Spleen (tissue), 11 donors: ENCODE data around the gene TEX30. TPM values are rescaled to one million over a fixed set of nuclear protein-coding genes. Genes with fewer than 3 reads are reported as not detected.
A peak's percentile ranks its signal among the peaks of the same experiment; 100 is the strongest.

Experiments used
- DNase-seq: peaks from one replicate; pipeline ENCODE4 v3.0.0-alpha.2; 2020
- H3K27ac ChIP-seq, 8 donors: fragments of 200-600 bp; sonication (generic) in 7 of 8; 1 replicate in 4 of 8; 2 replicates in 4 of 8; pipeline versions ENCODE4 v1.5.0 to v1.8.0; 2016 to 2021; ENCODE audit warnings: inconsistent platforms in 4 of 8, mild to moderate bottlenecking in 4 of 8, moderate library complexity in 1 of 8
- H3K27me3 ChIP-seq, 7 donors: fragments of 200-600 bp; sonication (generic) in 6 of 7; replicated peaks in 1 of 7; 1 replicate in 4 of 7; 2 replicates in 3 of 7; pipeline versions ENCODE4 v1.5.0 to v1.8.0; 2016 to 2021; ENCODE audit warnings: inconsistent platforms in 3 of 7, mild to moderate bottlenecking in 1 of 7
- H3K36me3 ChIP-seq, 6 donors: fragments of 200-600 bp; sonication (generic) in 5 of 6; 1 replicate in 4 of 6; 2 replicates in 2 of 6; pipeline versions ENCODE4 v1.5.0 to v1.8.0; 2016 to 2021; ENCODE audit warnings: inconsistent platforms in 2 of 6
- H3K4me1 ChIP-seq, 6 donors: fragments of 200-600 bp; sonication (generic) in 5 of 6; 1 replicate in 3 of 6; 2 replicates in 3 of 6; pipeline versions ENCODE4 v1.5.0 to v1.8.0; 2016 to 2021; ENCODE audit warnings: inconsistent platforms in 3 of 6
- H3K4me3 ChIP-seq, 8 donors: fragments of 200-600 bp; sonication (generic) in 7 of 8; 1 replicate in 4 of 8; 2 replicates in 4 of 8; pipeline versions ENCODE4 v1.5.0 to v1.8.0; 2016 to 2021; ENCODE audit warnings: inconsistent platforms in 4 of 8, mild to moderate bottlenecking in 4 of 8, moderate library complexity in 2 of 8
- H3K9me3 ChIP-seq, 8 donors: fragments of 200-600 bp; sonication (generic) in 7 of 8; 1 replicate in 4 of 8; 2 replicates in 4 of 8; pipeline versions ENCODE4 v1.5.0 to v1.8.0; 2016 to 2021; ENCODE audit warnings: inconsistent platforms in 4 of 8
- CTCF ChIP-seq, 11 experiments: fragments of 200-600 bp in 7 of 11; fragments of 450-650 bp in 4 of 11; sonication (generic) in 4 of 11; IDR thresholded peaks in 8 of 11; conservative IDR thresholded peaks in 3 of 11; 1 replicate in 7 of 11; 2 replicates in 4 of 11; pipeline versions ENCODE4 v1.4.0 to v1.8.0; 2016 to 2021; ENCODE audit warnings: antibody characterized with exemption in 11 of 11, inconsistent platforms in 4 of 11, mild to moderate bottlenecking in 1 of 11
- POLR2A ChIP-seq, 3 donors: fragments of 450-650 bp; IDR thresholded peaks; one replicate each; pipeline ENCODE4 v1.5.1; 2017; ENCODE audit warnings: antibody characterized with exemption in 3 of 3, mild to moderate bottlenecking in 1 of 3
- POLR2AphosphoS5 ChIP-seq, 3 donors: sonication (generic); formaldehyde crosslinking; IDR thresholded peaks; one replicate each; pipeline ENCODE4 v1.5.1; 2017; ENCODE audit warnings: antibody characterized with exemption in 3 of 3
- WGBS, 5 donors: extraction: QIAGEN DNeasy Blood & Tissue Kit in 3 of 5; methylation state at CpG; one replicate each; pipeline versions ENCODE4 v1.1.5 to v1.1.7; 2013 to 2018; 5-methylcytosine and 5-hydroxymethylcytosine counted together
- intact Hi-C: fragments of 100-400 bp; cut with DNase I; formaldehyde crosslinking; loops from one replicate; pipeline ENCODE4 v1.15.0; 2023; ENCODE audit warnings: low total_unique reads
- polyA plus RNA-seq, 3 donors: library from polyadenylated mRNA; stranded (reverse); fragments of 200-250 nt; gene quantifications; one replicate each; pipeline ENCODE4 v1.2.1, GENCODE V29; 2013
- total RNA-seq, 7 donors: library from RNA; depleted of rRNA in 3 of 7; stranded (reverse); fragments of >200 nt in 3 of 7; fragmentation: NEBNext Ultra II Directional in 4 of 7; extraction: Animal tissue kit (Norgen Biotek cat#: 25700) in 4 of 7; gene quantifications; one replicate each; pipeline versions ENCODE4 v1.1.0 to v1.2.1, GENCODE V29; 2016 to 2021
- donor health status: healthy with polysubstance abuse.
- donor health status: DM: no; HTN: no; CAD: no; lungs with moderate emphysema.
- donor health status: DM: no; HTN: no; CAD: no.
- donor health status: Bipolar disorder and iron deficiency.
- donor health status: healthy.
- donor health status: DM: no; HTN: no; CAD: no.
- donor health status: DM: yes; HTN: yes; CAD: no.

Gene TEX30
- total and polyA plus RNA-seq, 10 donors: 4.4 to 11.2 (median 8.0) TPM

- H3K4me1 ChIP-seq: peaks cover 8 to 49% (median 26%) of the 10 kb centered on the region in 6 donors
- no peaks in the 10 kb centered on the region for H3K9me3 ChIP-seq
- DNase-seq: no peak
- 74 to 82% (median 77%) methylated on average over 14 of the region's 14 CpGs for WGBS, 5 donors
- no peak overlapping the region for H3K4me3 ChIP-seq
- TF ChIP-seq CTCF (IDR thresholded peaks at IDR 0.05 in 8 of 11, conservative IDR thresholded peaks at IDR 0.05 in 3 of 11) (no peak), POLR2A (IDR thresholded peaks at IDR 0.05) (no peak), POLR2AphosphoS5 (IDR thresholded peaks at IDR 0.05) (no peak)
- H3K27me3 ChIP-seq: no peaks in the 10 kb centered on the region
- intact Hi-C loops: loop anchor here (10.0 kb wide), 1 partner anchor 180 kb away; the partner anchor contains the start of gene TPP2
- H3K36me3 ChIP-seq: no peaks in the 10 kb centered on the region
- no peak overlapping the region for H3K27ac ChIP-seq
Observed at GRCh38 chr13:102774591-102775520, 1.3 kb upstream of the TEX30 start.

GRCh38 chr13:102774214-102774568, 605 bp upstream of the TEX30 start:
- peak; percentile 87 for DNase-seq
- intact Hi-C loops: loop anchor here (10.0 kb wide), 1 partner anchor 179 kb away; the partner anchor contains the start of gene TPP2
- Histone ChIP-seq H3K36me3 (no peaks in the 10 kb centered on the region), H3K27me3 (no peaks in the 10 kb centered on the region), H3K4me1 (peaks cover 8 to 43% (median 25%) of the 10 kb centered on the region in 6 donors), H3K27ac (peak overlapping the region; percentile 83 to 93 (median 89)), H3K9me3 (no peaks in the 10 kb centered on the region), H3K4me3 (peak overlapping the region; percentile 70 to 97 (median 87))
- TF ChIP-seq CTCF (IDR thresholded peaks at IDR 0.05 in 8 of 11, conservative IDR thresholded peaks at IDR 0.05 in 3 of 11) (no peak), POLR2AphosphoS5 (IDR thresholded peaks at IDR 0.05) (no peak), POLR2A (IDR thresholded peaks at IDR 0.05) (no peak)
- WGBS, 5 donors: 65 to 78% (median 71%) methylated on average over 27 of the region's 27 CpGs

GRCh38 chr13:102772042-102772425, 1.6 kb downstream of the TEX30 start:
- H3K4me1 ChIP-seq: peaks cover 8 to 37% (median 23%) of the 10 kb centered on the region in 6 donors
- H3K36me3 ChIP-seq: peaks cover 0 to 10% (median 0%) of the 10 kb centered on the region in 6 donors
- no peak for DNase-seq
- WGBS, 5 donors: 76 to 93% (median 84%) methylated on average over 16 of the region's 16 CpGs
- no peaks in the 10 kb centered on the region for H3K9me3 ChIP-seq
- TF ChIP-seq POLR2AphosphoS5 (IDR thresholded peaks at IDR 0.05) (no peak), CTCF (IDR thresholded peaks at IDR 0.05 in 8 of 11, conservative IDR thresholded peaks at IDR 0.05 in 3 of 11) (no peak), POLR2A (IDR thresholded peaks at IDR 0.05) (no peak)
- peak overlapping the region in 2 of 8 donors; percentile 88 to 97 for H3K4me3 ChIP-seq
- no peak overlapping the region for H3K27ac ChIP-seq
- intact Hi-C loops: loop anchor here (10.0 kb wide), 1 partner anchor 177 kb away; the partner anchor contains the start of gene TPP2
- H3K27me3 ChIP-seq: no peaks in the 10 kb centered on the region
